Stimulated activated CD8-positive, alpha-beta memory T cell treated with anti-CD3 and anti-CD28 coated beads, Interleukin-15, amount 100 ng/mL, for 1 hour (primary cell): Measurements from ENCODE around the gene NFAM1.
A peak's percentile ranks its signal among the peaks of the same experiment; 100 is the strongest.

ENCODE experiments used
- DNase-seq: peaks from one replicate; pipeline ENCODE4 v3.0.0-alpha.2; 2020; ENCODE audit warnings: low read depth

Gene NFAM1

DNA sequence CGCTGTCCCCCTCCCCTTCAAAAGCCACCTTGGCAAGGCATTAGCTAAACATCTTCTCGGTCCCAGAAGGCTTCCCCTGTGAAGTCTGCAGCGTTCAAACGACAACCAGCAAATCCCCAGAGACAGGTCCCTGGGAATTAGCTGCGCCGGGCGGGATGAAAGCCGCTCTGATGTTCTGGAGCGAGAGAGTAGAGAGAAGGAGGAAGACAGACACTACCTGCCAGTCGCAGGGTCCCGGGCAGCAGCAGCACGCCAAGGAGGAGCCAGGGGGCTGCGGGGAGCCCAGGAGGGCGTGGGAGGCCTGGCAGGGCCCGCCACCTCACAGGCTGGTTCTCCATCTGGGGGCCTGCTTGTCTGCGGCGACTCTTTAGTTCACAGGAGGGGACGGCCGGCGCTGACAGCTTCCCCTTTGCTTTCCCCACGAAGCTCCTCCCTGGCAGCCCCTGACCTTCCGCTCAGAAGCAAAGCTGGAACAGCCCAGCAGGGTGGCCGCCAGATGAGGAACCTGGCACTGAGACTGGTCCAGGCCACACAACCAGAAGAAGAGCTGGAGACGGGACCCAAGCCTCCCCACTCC, at the start of gene NFAM1:
Gene NFAM1 (minus strand): TSS at position 384 of the 577 bp plus-strand sequence. CDS start 46 bp downstream, at position 338.
- no peak for DNase-seq

- no peak for DNase-seq
These were observed 42.9 kb upstream of the NFAM1 start for GRCh38 chr22:42475122-42475521.

DNA sequence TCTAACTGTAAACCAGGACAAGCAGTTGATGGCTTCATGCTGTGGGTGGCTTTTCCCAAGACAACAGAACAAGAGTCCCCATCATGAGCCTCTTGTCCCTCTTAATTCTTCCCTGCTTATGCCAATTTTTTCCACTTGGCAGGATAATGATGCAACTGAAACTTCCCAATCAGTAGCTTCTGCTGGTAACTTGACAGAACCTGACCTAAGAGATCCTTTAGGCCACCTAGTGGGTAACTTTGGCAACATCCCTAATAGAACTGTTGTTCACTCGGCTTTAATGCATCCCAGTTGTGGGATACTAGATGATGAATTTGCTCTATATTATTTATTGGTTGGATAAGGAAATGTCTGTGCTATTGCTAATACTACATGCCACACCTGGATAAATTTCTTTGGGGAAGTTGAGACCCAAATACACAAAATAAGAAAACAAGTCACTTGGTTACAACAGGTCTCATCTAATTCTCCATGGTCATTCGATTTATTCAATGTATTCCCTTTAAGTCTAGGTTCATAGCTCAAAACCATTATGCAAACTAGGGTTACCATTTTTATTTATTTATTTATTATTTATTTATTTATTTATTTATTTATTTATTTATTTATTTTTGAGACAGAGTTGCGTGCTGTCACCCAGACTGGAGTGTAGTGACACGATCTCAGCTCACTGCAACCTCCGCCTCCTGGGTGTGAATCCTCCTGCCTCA, 41.4 kb upstream of the NFAM1 start:
- no peak for DNase-seq

- no peak for DNase-seq
These were observed 40.5 kb upstream of the NFAM1 start for GRCh38 chr22:42472671-42473070.

GRCh38 chr22:42471441-42471840, 39.2 kb upstream of the NFAM1 start:
- DNase-seq, result no peak

GRCh38 chr22:42470366-42471082, 38.3 kb upstream of the NFAM1 start:
- DNase-seq, result no peak

GRCh38 chr22:42468841-42469240, 36.6 kb upstream of the NFAM1 start:
- no peak for DNase-seq

DNA sequence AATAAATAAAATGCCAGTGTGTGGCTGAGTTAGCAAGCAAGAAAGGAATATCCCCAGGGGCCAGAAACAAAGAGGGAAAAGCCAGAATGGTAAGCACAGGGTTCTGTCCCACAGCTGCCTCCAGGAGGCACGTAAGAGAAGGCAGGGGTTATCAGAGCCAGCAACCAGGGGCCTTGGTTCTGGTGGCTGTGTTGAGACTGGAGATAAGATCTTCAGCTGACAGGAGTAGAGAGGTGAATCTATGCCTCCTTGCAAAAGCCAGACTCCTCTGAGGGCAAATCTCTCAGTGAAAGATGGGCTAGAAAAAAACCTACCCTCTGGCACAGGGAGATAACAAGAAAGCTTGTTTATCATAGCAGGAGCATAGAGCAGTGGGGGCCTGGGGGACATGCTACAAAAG, 29.8 kb upstream of the NFAM1 start:
- no peak for DNase-seq

DNA sequence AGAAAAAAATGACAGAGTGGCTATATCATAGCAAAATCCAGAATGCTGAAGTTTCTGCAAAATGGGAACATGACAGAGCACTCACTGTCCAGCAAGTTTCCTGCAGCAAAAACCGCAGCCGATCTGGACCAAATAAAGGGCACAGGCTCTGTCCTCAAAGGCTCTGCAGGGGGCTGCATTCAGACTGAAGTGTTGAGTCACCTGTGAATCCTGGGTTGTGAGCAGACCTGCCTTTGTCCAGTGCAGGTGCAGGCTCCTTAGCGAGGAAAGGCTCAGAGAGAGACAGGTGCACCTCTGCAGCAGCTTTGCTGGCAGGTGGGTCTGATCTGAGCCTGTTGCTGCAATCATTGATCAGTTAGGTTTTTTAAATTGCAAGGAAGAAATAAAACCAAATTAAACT, 29.3 kb upstream of the NFAM1 start:
- no peak for DNase-seq

- no peak for DNase-seq
These were observed 27.3 kb upstream of the NFAM1 start for GRCh38 chr22:42459287-42460063.

DNA sequence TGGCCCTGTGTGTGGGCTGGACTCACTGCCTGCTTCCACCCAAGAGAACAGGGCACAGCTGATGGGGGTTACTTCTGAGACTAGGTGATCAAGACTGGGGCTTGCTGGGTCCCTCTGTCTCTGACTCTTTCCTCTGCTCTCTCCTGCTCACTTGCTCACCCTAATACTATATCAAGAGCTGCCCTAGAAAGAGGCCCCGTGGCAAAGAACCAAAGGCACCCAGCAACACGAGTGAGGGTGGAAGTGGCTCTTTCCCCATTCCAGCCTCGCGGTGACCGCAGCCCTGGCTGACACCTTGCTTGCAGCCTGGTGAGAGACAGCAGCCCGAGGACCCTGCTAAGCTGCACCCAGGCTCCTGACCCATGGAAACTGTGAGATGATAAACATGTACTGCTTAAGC, 20.7 kb upstream of the NFAM1 start:
- DNase-seq, result no peak

- DNase-seq, result no peak
These were observed 20.3 kb upstream of the NFAM1 start for GRCh38 chr22:42452456-42452855.

DNA sequence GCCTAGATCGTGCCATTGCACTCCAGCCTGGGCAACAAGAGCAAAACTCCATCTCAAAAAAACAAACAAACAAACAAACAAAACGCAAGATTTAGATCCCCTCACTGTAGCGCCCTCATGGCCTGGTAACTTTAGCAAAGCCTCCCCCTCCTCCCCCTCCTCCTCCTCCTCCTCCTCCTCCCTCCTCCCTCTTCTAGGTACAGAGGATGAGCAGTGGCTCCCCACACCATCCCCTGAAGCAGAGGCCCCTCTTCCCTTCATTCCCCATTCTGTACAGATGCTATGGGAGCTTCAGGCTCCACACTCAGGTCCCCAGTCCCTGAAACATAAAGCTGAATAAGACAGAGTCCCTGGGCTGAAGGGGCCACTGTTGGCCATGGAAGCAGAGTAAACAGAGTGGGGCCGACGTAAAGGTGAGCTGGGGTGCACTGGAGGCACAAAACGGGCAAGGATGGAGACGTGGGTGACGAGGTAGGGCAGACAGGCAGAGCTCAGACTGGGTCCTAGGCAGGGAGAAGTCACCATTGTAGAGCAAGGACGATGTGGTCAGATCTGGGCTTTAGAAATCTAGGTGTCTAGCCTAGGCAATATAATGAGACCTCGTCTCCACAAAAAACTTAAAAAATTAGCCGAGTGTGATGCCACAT, 19.4 kb upstream of the NFAM1 start:
- DNase-seq, result no peak

- no peak for DNase-seq
These were observed 18.7 kb upstream of the NFAM1 start for GRCh38 chr22:42450862-42451261.

DNA sequence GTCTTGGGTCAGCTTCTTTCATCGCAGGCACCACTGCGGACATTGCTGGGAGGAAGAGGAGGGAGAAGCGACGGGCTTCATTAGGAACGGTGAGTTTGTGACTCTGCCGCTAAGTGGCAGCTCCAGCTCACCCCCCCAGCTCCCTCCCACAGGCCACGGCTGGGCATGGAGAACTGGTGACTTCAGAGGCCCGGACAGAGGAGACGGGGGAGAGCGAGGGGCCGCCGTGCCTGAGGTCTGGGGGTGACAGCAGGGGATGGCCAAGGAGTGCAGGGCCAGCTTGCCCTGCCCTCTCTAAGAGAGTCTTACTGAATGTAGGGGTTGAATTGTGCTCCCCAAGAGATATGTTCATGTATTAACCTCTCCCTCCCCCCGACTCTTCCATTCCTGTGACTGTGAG, 13.9 kb upstream of the NFAM1 start:
- no peak for DNase-seq

GRCh38 chr22:42444077-42444904, 12.1 kb upstream of the NFAM1 start:
- DNase-seq, result peak; percentile 53

DNA sequence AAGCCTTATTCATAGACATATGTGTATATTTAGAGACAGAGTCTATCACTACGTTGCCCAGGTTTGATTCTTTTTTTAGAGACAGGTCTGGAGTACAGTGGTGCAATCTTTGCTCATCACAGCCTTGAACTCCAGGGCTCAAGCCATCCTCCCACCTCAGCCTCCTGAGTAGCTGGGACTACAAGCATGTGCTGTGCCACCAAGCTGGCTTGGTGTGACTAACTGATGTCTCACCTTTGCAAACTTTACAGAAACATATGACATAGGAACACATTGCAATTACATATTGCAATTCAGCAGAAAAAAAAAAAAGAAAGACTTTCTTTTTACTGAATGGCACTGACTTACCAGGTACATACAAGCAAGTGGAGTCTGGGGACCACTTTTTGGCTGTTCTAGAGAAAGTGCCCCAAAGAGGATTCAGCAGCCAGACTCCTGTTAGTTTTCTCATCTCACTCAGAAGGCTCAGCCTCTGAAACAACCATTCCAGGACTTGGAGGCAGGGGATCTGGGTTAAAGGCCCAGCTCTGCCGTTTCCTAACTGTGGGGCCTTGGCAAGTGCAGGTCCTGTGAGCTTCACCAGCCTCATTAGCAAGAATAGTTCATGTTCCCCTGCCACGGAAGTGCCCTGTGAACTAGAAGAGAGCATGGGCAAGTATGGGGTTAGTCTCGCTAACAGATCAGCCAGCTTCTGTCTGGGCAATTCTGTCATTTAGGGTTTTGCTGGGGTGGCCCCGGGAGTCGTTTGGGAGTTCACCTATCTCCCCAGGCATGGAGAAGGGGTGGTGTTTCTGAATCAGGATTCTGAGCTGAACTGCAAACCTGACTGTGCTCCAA, 11.3 kb upstream of the NFAM1 start:
- no peak for DNase-seq

GRCh38 chr22:42442748-42443147, 10.5 kb upstream of the NFAM1 start:
- no peak for DNase-seq

- no peak for DNase-seq
These were observed 8.5 kb upstream of the NFAM1 start for GRCh38 chr22:42440728-42441127.
